Naive thymus-derived CD8-positive, alpha-beta T cell (primary cell): ENCODE data around the gene ABCC2. TPM values are rescaled to one million over a fixed set of nuclear protein-coding genes. Genes with fewer than 3 reads are reported as not detected.
A peak's percentile ranks its signal among the peaks of the same experiment; 100 is the strongest.
"Not testable (repeated sequence)": the region's sequence is repeated elsewhere in the genome, so short reads cannot be mapped to it uniquely, and the experiment has no call there.

Experiments used
- ATAC-seq, 2 donors: fragments of 150-1000 bp; cut with Tn5 transposase in 1 of 2; sonication (Bioruptor Pico), chemical (Tn5 transposase) in 1 of 2; 1 replicate in 1 of 2; 2 replicates in 1 of 2; pipeline ENCODE4 v1.10.0; 2021; ENCODE audit warnings: mild to moderate bottlenecking in 2 of 2, moderate library complexity in 2 of 2
- POLR2A ChIA-PET: fragments of 350-600 bp; sonication (Branson Sonifier 250); formaldehyde crosslinking; loops from one replicate; lab custom pipeline; 2021; ENCODE audit warnings: antibody characterized with exemption; lab: Charles Lee
- DNase-seq, 10 donors: peaks; one replicate each; pipeline versions ENCODE4 v3.0.0 to v3.0.0-alpha.2; 2020 to 2022
- H3K27ac Mint-ChIP-seq, 10 donors: one replicate each; pipeline ENCODE4 v1.8.0; 2020 to 2022; ENCODE audit warnings: mild to moderate bottlenecking in 10 of 10, mixed read lengths in 10 of 10, moderate library complexity in 4 of 10, inconsistent platforms in 1 of 10
- H3K27me3 Mint-ChIP-seq, 5 donors: one replicate each; pipeline ENCODE4 v1.8.0; 2021 to 2022; ENCODE audit warnings: mixed read lengths in 5 of 5
- H3K36me3 Mint-ChIP-seq, 3 donors: one replicate each; pipeline ENCODE4 v1.8.0; 2020 to 2022; ENCODE audit warnings: mixed read lengths in 3 of 3, mild to moderate bottlenecking in 2 of 3, inconsistent platforms in 1 of 3
- H3K4me1 Mint-ChIP-seq, 4 donors: one replicate each; pipeline ENCODE4 v1.8.0; 2021 to 2022; ENCODE audit warnings: mixed read lengths in 4 of 4
- H3K4me3 Mint-ChIP-seq, 10 donors: one replicate each; pipeline ENCODE4 v1.8.0; 2020 to 2022; ENCODE audit warnings: mild to moderate bottlenecking in 10 of 10, mixed read lengths in 10 of 10, moderate library complexity in 6 of 10, inconsistent platforms in 1 of 10
- H3K9me3 Mint-ChIP-seq, 9 donors: one replicate each; pipeline ENCODE4 v1.8.0; 2020 to 2022; ENCODE audit warnings: mixed read lengths in 9 of 9, mild to moderate bottlenecking in 3 of 9, inconsistent platforms in 1 of 9, moderate library complexity in 1 of 9
- polyA plus RNA-seq, 3 donors: library from polyadenylated mRNA; unstranded; fragments of 300-500 nt; fragmentation: Illumina TruSeq; gene quantifications; one replicate each; pipeline ENCODE4 v1.2.3, GENCODE V29; 2021
- total RNA-seq, 8 experiments: library from RNA in 2 of 8; stranded (reverse) in 2 of 8; gene quantifications; one replicate each; pipeline ENCODE4 v1.2.3 and lab custom pipeline; 2021 to 2026

Gene ABCC2
- total and polyA plus RNA-seq, 5 experiments from 2014 or later: 0.50 to 6.8 (median 0.86) TPM

- ATAC-seq: no peak
- POLR2A ChIA-PET: no interaction called here
- Mint-ChIP-seq H3K4me3 (no peak overlapping the region), H3K27ac (peak overlapping the region in 2 of 10 donors; percentile 22 to 46), H3K36me3 (peaks cover 6 to 19% (median 10%) of the 10 kb centered on the region in 3 donors), H3K27me3 (peaks cover 0 to 3% (median 0%) of the 10 kb centered on the region in 5 donors), H3K9me3 (peaks cover 0 to 11% (median 6%) of the 10 kb centered on the region in 9 donors), H3K4me1 (peaks cover 0 to 5% (median under 1%) of the 10 kb centered on the region in 4 donors)
- no peak for DNase-seq
Measured at GRCh38 chr10:99828464-99828863, 46.0 kb downstream of the ABCC2 start.

GRCh38 chr10:99832439-99832838, 50.0 kb downstream of the ABCC2 start:
- POLR2A ChIA-PET: no interaction called here
- no peak for ATAC-seq
- DNase-seq: no peak
- peaks cover 0 to 5% (median under 1%) of the 10 kb centered on the region in 4 donors for H3K4me1 Mint-ChIP-seq
- H3K27ac Mint-ChIP-seq: no peak overlapping the region
- H3K9me3 Mint-ChIP-seq: peaks cover 0 to 11% (median 6%) of the 10 kb centered on the region in 9 donors
- peaks cover 10 to 18% (median 17%) of the 10 kb centered on the region in 3 donors for H3K36me3 Mint-ChIP-seq
- H3K4me3 Mint-ChIP-seq: no peak overlapping the region
- H3K27me3 Mint-ChIP-seq: peaks cover 0 to 3% (median 0%) of the 10 kb centered on the region in 5 donors

- Mint-ChIP-seq H3K27me3 (no peaks in the 10 kb centered on the region), H3K36me3 (peaks cover 0 to 15% (median 14%) of the 10 kb centered on the region in 3 donors), H3K27ac (no peak overlapping the region), H3K4me1 (no peaks in the 10 kb centered on the region), H3K9me3 (no peaks in the 10 kb centered on the region), H3K4me3 (no peak overlapping the region)
- POLR2A ChIA-PET: no interaction called here
- no peak for DNase-seq
- no peak for ATAC-seq
Measured at GRCh38 chr10:99834410-99834809, 52.0 kb downstream of the ABCC2 start.

GRCh38 chr10:99835947-99836346, 53.5 kb downstream of the ABCC2 start:
- no peaks in the 10 kb centered on the region for H3K27me3 Mint-ChIP-seq
- DNase-seq: no peak
- no peak for ATAC-seq
- H3K4me3 Mint-ChIP-seq: no peak overlapping the region
- POLR2A ChIA-PET: no interaction called here
- no peaks in the 10 kb centered on the region for H3K4me1 Mint-ChIP-seq
- no peaks in the 10 kb centered on the region for H3K9me3 Mint-ChIP-seq
- no peak overlapping the region for H3K27ac Mint-ChIP-seq
- peaks cover 0 to 12% (median 5%) of the 10 kb centered on the region in 3 donors for H3K36me3 Mint-ChIP-seq

- peaks cover 0 to 12% (median 5%) of the 10 kb centered on the region in 3 donors for H3K36me3 Mint-ChIP-seq
- H3K9me3 Mint-ChIP-seq: no peaks in the 10 kb centered on the region
- no peak overlapping the region for H3K4me3 Mint-ChIP-seq
- no peak for ATAC-seq
- no peaks in the 10 kb centered on the region for H3K4me1 Mint-ChIP-seq
- POLR2A ChIA-PET: no interaction called here
- no peaks in the 10 kb centered on the region for H3K27me3 Mint-ChIP-seq
- no peak overlapping the region for H3K27ac Mint-ChIP-seq
- no peak for DNase-seq
Measured at GRCh38 chr10:99836711-99837110, 54.3 kb downstream of the ABCC2 start.

GRCh38 chr10:99840859-99841258, 58.4 kb downstream of the ABCC2 start:
- not testable (repeated sequence) for H3K27me3 Mint-ChIP-seq, H3K9me3 Mint-ChIP-seq, ATAC-seq, H3K27ac Mint-ChIP-seq, H3K36me3 Mint-ChIP-seq, H3K4me3 Mint-ChIP-seq, H3K4me1 Mint-ChIP-seq, DNase-seq
- POLR2A ChIA-PET: interaction anchor here (0.7 kb wide), 1 partner anchor 15 kb away, joined by 3 read pairs; no protein-coding TSS in a partner anchor

GRCh38 chr10:99841746-99842145, 59.3 kb downstream of the ABCC2 start:
- Mint-ChIP-seq H3K27me3 (no peaks in the 10 kb centered on the region), H3K4me3 (no peak overlapping the region), H3K9me3 (no peaks in the 10 kb centered on the region), H3K27ac (no peak overlapping the region), H3K4me1 (peaks cover 4 to 11% (median 8%) of the 10 kb centered on the region in 4 donors), H3K36me3 (no peaks in the 10 kb centered on the region)
- ATAC-seq: no peak
- DNase-seq: no peak
- POLR2A ChIA-PET: no interaction called here

- Mint-ChIP-seq H3K4me3 (no peak overlapping the region), H3K27me3 (no peaks in the 10 kb centered on the region), H3K27ac (peak overlapping the region in 1 of 10 donors; percentile 45), H3K36me3 (peaks cover 0 to 2% (median 0%) of the 10 kb centered on the region in 3 donors), H3K4me1 (peaks cover 4 to 11% (median 8%) of the 10 kb centered on the region in 4 donors), H3K9me3 (no peaks in the 10 kb centered on the region)
- ATAC-seq: no peak
- POLR2A ChIA-PET: no interaction called here
- DNase-seq: no peak
Measured at GRCh38 chr10:99843310-99843709, 60.9 kb downstream of the ABCC2 start.

- DNase-seq: no peak
- Mint-ChIP-seq H3K36me3 (peaks cover 0 to 2% (median 0%) of the 10 kb centered on the region in 3 donors), H3K4me1 (peaks cover 4 to 11% (median 8%) of the 10 kb centered on the region in 4 donors), H3K27ac (peak overlapping the region in 1 of 10 donors; percentile 73), H3K27me3 (no peaks in the 10 kb centered on the region), H3K9me3 (no peaks in the 10 kb centered on the region), H3K4me3 (no peak overlapping the region)
- POLR2A ChIA-PET: no interaction called here
- no peak for ATAC-seq
Measured at GRCh38 chr10:99844433-99844955, 62.1 kb downstream of the ABCC2 start.

GRCh38 chr10:99845837-99846382, 63.5 kb downstream of the ABCC2 start:
- DNase-seq: peak; percentile 31 to 87 (median 68)
- ATAC-seq: peak; percentile 92 to 98
- POLR2A ChIA-PET: interaction anchor here (2.4 kb wide), 1 partner anchor 164 kb away, joined by 16 read pairs; the partner anchor contains the start of gene DNMBP
- Mint-ChIP-seq H3K27me3 (no peaks in the 10 kb centered on the region), H3K4me1 (peaks cover 4 to 11% (median 8%) of the 10 kb centered on the region in 4 donors), H3K36me3 (peaks cover 0 to 2% (median 0%) of the 10 kb centered on the region in 3 donors), H3K4me3 (peak overlapping the region; percentile 13 to 69 (median 56)), H3K9me3 (no peaks in the 10 kb centered on the region), H3K27ac (peak overlapping the region in 3 of 10 donors; percentile 33 to 51 (median 35))

- ATAC-seq: no peak
- H3K36me3 Mint-ChIP-seq: peaks cover 8 to 11% (median 9%) of the 10 kb centered on the region in 3 donors
- POLR2A ChIA-PET: no interaction called here
Measured at GRCh38 chr10:99849057-99849456, 66.6 kb downstream of the ABCC2 start.

GRCh38 chr10:99849536-99849935, 67.1 kb downstream of the ABCC2 start:
- POLR2A ChIA-PET: no interaction called here
- no peaks in the 10 kb centered on the region for H3K27me3 Mint-ChIP-seq
- ATAC-seq (no peak), DNase-seq (no peak)
- H3K27ac Mint-ChIP-seq: no peak overlapping the region
- no peak overlapping the region for H3K4me3 Mint-ChIP-seq
- H3K4me1 Mint-ChIP-seq: peaks cover 4 to 11% (median 8%) of the 10 kb centered on the region in 4 donors
- H3K9me3 Mint-ChIP-seq: no peaks in the 10 kb centered on the region
- peaks cover 8 to 11% (median 9%) of the 10 kb centered on the region in 3 donors for H3K36me3 Mint-ChIP-seq

More at GRCh38 chr10:99849057-99849456, 66.6 kb downstream of the ABCC2 start:
- peaks cover 4 to 11% (median 8%) of the 10 kb centered on the region in 4 donors for H3K4me1 Mint-ChIP-seq
- no peak for DNase-seq
- no peaks in the 10 kb centered on the region for H3K9me3 Mint-ChIP-seq
- H3K27me3 Mint-ChIP-seq: no peaks in the 10 kb centered on the region
- H3K4me3 Mint-ChIP-seq: no peak overlapping the region
- no peak overlapping the region for H3K27ac Mint-ChIP-seq

- POLR2A ChIA-PET: no interaction called here
- no peaks in the 10 kb centered on the region for H3K27me3 Mint-ChIP-seq
- DNase-seq (no peak), ATAC-seq (no peak)
- H3K4me1 Mint-ChIP-seq: peaks cover 4 to 11% (median 8%) of the 10 kb centered on the region in 4 donors
- no peaks in the 10 kb centered on the region for H3K9me3 Mint-ChIP-seq
- H3K27ac Mint-ChIP-seq: no peak overlapping the region
- peaks cover 8 to 11% (median 9%) of the 10 kb centered on the region in 3 donors for H3K36me3 Mint-ChIP-seq
- H3K4me3 Mint-ChIP-seq: no peak overlapping the region
Measured at GRCh38 chr10:99850021-99850766, 67.8 kb downstream of the ABCC2 start.
